Measurements from ENCODE around the gene BAIAP3. TPM values are rescaled to one million over a fixed set of nuclear protein-coding genes. Genes with fewer than 3 reads are reported as not detected.
A peak's percentile ranks its signal among the peaks of the same experiment; 100 is the strongest.

Gene BAIAP3
- total and polyA plus RNA-seq, 2 donors (not counting 3 experiments of a cell fraction or from before 2014, with no cell fraction given) = 0.36 to 0.66 TPM

DNA sequence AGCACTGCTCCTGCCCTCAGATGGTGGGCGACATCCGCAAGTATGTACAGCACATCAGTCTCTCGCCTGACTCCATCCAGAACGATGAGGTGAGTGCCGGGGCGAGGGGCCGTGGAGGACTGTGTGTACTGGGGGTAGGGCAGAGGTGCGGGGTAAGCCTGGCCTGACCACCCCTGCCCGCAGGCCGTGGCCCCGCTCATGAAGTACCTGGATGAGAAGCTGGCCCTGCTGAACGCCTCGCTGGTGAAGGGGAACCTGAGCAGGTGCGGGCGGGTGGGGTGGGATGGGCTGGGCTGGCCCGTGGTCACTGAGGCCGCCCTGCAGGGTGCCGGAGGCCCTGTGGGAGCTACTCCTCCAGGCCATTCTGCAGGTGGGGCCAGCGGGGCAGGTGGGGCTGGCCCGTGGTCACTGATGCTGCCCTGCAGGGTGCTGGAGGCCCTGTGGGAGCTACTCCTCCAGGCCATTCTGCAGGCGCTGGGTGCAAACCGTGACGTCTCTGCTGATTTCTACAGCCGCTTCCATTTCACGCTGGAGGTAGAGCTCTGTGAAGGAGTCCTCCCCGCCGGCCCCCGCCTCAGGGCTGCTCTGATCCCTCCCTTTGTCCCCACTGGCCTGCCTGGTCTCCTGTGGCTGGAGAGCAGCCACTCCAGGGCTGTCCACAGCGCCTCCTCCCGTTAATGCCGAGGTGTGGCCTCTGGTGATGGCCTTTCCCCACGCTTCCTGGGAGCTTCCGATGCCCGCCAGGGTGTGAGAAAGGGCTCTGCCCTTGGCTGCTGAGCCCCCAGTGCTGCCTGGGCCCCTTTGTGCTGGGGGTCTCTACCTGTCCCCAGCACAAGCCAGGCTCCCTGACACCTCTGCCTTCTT lies 13.2 kb downstream of the BAIAP3 start:
- H3K27me3 ChIP-seq (ENCODE audit: control insufficient read depth in 2 of 2, insufficient read depth in 2 of 2, low read length in 2 of 2) = no peaks in the 10 kb centered on the region
- H3K9me3 ChIP-seq (replicated peaks; ENCODE audit: control insufficient read depth, insufficient read depth, low read length) = no peaks in the 10 kb centered on the region
- FAIRE-seq (no peak), DNase-seq (ENCODE audit: low read depth, low spot score) (no peak)
- no peak overlapping the region for H3K4me2 ChIP-seq (ENCODE audit: insufficient read depth, low read length)
- dilution Hi-C loops (cut with MboI; ENCODE audit: extremely low pct_ligation_motif_present, low sequenced_read_pairs) = no loop called here
- no peak overlapping the region for H3K9ac ChIP-seq (replicated peaks; ENCODE audit: extremely low read depth, insufficient read depth, low read length)
- no TSS peak for BruUV-seq (replicated peaks)
- peaks cover 8% of the 10 kb centered on the region for H3K4me1 ChIP-seq (ENCODE audit: control insufficient read depth, extremely low read depth, insufficient read depth, low read length)
- CTCF ChIA-PET = interaction anchor here (1.1 kb wide), 1 partner anchor 11 kb away, joined by 3 read pairs; no protein-coding TSS in a partner anchor
- no peaks in the 10 kb centered on the region for H4K20me1 ChIP-seq (replicated peaks; ENCODE audit: control insufficient read depth, extremely low read depth, insufficient read depth, low read length)
- H3K9me1 ChIP-seq (replicated peaks; ENCODE audit: control insufficient read depth, extremely low read depth, insufficient read depth, low read length) = no peaks in the 10 kb centered on the region
- H3K27ac ChIP-seq (ENCODE audit: insufficient read depth, low read depth, low read length) = no peak overlapping the region
- TF ChIP-seq POLR2A (IDR thresholded peaks at IDR 0.05; ENCODE audit: low read depth, low read length) (peak; percentile 15), EZH2 (IDR thresholded peaks at IDR 0.05; ENCODE audit: borderline replicate concordance, low read depth, low read length, severe bottlenecking) (no peak), POLR2AphosphoS5 (IDR thresholded peaks at IDR 0.05; ENCODE audit: insufficient read depth, low read depth, low read length) (no peak), MYC (IDR thresholded peaks at IDR 0.05; ENCODE audit: low read depth, low read length) (no peak), GATA2 (IDR thresholded peaks at IDR 0.05; ENCODE audit: insufficient read depth, insufficient read length, low read depth, low read length) (no peak)
- TF ChIP-seq, protein P1, sequence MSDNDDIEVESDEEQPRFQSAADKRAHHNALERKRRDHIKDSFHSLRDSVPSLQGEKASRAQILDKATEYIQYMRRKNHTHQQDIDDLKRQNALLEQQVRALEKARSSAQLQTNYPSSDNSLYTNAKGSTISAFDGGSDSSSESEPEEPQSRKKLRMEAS (IDR thresholded peaks at IDR 0.05; ENCODE audit: insufficient read depth, insufficient read length) = no peak
- intact Hi-C loops (cut with micrococcal nuclease) = no loop called here
- H3K4me3 ChIP-seq (replicated peaks in 1 of 3; ENCODE audit: insufficient read depth in 1 of 3, low read depth in 1 of 3, low read length in 3 of 3) = no peak overlapping the region
- peaks cover 14% of the 10 kb centered on the region for H3K79me2 ChIP-seq (ENCODE audit: control insufficient read depth, insufficient read depth, low read length)
- POLR2A ChIA-PET = no interaction called here
- H2AFZ ChIP-seq (ENCODE audit: low read depth, low read length) = no peak overlapping the region
- H3K36me3 ChIP-seq (ENCODE audit: control insufficient read depth in 2 of 2, extremely low read depth in 1 of 2, insufficient read depth in 2 of 2, low read length in 2 of 2) = peaks cover 0 to 11% of the 10 kb centered on the region in 2 experiments
